Activated naive CD4-positive, alpha-beta T cell treated with anti-CD3 and anti-CD28 coated beads, Interleukin-2, amount 50 U/mL, for 24 hours (primary cell): Measurements from ENCODE around the gene ALDH18A1.

ENCODE experiments used
- H3K27ac Mint-ChIP-seq: one replicate; pipeline ENCODE4 v1.8.0; 2021; ENCODE audit warnings: mild to moderate bottlenecking, mixed read lengths
- H3K27me3 Mint-ChIP-seq: one replicate; pipeline ENCODE4 v1.8.0; 2021; ENCODE audit warnings: mixed read lengths
- H3K36me3 Mint-ChIP-seq: one replicate; pipeline ENCODE4 v1.8.0; 2021; ENCODE audit warnings: mixed read lengths
- H3K4me1 Mint-ChIP-seq: one replicate; pipeline ENCODE4 v1.8.0; 2021; ENCODE audit warnings: mixed read lengths
- H3K4me3 Mint-ChIP-seq: one replicate; pipeline ENCODE4 v1.8.0; 2021; ENCODE audit warnings: mild to moderate bottlenecking, mixed read lengths
- H3K9me3 Mint-ChIP-seq: one replicate; pipeline ENCODE4 v1.8.0; 2021; ENCODE audit warnings: mixed read lengths

Gene ALDH18A1

DNA sequence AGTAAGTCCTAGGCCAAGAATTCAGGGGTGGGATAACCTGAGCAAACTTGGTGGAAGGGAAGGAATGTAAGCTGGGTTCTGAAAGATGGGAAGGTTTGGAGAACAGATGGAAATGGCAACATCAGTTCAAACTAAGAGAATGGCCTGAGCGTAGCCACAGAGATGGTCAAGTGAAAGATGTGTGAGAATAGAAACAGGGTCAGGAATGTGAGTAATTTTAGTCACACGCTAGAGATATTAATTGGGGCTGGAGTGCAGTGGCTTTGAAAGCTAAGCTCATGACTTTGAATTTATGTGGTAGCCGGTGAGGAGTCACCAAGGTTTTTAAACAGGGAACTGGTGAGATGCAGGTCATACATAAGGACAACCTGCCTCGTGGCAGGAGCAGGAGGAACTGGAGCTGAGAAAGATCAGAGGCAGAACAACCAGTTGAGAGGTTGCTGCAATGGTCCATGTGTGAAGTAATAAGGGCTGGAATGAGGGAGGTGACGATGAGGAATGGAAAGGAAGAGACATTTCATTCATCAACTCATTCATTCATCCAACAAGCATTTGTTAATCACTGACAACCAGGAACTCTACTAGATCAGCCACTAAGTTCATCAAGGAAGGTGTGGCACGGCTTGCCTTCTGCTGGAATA is 82.4 kb downstream of the ALDH18A1 start:
- peaks cover 16% of the 10 kb centered on the region for H3K27me3 Mint-ChIP-seq
- no peak overlapping the region for H3K27ac Mint-ChIP-seq
- no peaks in the 10 kb centered on the region for H3K9me3 Mint-ChIP-seq
- no peaks in the 10 kb centered on the region for H3K36me3 Mint-ChIP-seq
- H3K4me1 Mint-ChIP-seq: no peaks in the 10 kb centered on the region
- H3K4me3 Mint-ChIP-seq: no peak overlapping the region

GRCh38 chr10:95573527-95573926 is 83.0 kb downstream of the ALDH18A1 start:
- Mint-ChIP-seq H3K9me3 (no peaks in the 10 kb centered on the region), H3K27me3 (peaks cover 13% of the 10 kb centered on the region), H3K4me1 (no peaks in the 10 kb centered on the region), H3K4me3 (no peak overlapping the region), H3K36me3 (no peaks in the 10 kb centered on the region), H3K27ac (no peak overlapping the region)

DNA sequence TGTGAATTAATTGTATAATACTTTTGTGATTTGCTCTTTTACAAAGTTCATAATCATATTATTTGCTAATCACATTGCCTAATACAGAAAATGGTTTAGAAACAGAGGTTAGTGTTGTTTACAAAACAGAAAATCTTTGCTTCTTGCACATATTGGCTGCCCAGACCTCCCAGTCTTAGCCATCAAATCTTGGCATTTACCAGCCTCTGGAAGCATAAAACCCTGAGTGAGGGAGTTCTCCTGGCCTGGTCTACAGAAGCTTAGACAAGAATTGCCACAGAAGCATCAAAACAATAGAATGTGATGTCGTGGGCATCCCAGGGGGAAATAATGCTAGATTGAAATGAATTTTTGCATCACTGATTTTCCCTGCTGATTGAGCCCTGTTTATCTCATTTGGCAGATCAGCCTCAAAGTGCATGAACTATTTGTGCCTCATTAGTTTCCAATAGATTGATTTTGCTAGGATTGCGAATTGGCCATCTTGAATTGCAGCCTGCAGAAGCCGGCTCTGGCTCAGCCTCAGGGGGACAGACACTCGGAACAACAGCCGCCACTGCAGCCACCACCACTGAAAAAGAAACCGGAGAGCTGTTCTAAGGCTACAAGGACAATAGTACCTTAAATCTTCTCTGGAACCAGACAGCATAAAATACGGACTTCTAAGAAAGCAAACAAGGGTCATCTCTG is 84.2 kb downstream of the ALDH18A1 start:
- H3K27me3 Mint-ChIP-seq: peaks cover 9% of the 10 kb centered on the region
- H3K4me3 Mint-ChIP-seq: no peak overlapping the region
- H3K9me3 Mint-ChIP-seq: no peaks in the 10 kb centered on the region
- H3K4me1 Mint-ChIP-seq: no peaks in the 10 kb centered on the region
- no peak overlapping the region for H3K27ac Mint-ChIP-seq
- no peaks in the 10 kb centered on the region for H3K36me3 Mint-ChIP-seq

DNA sequence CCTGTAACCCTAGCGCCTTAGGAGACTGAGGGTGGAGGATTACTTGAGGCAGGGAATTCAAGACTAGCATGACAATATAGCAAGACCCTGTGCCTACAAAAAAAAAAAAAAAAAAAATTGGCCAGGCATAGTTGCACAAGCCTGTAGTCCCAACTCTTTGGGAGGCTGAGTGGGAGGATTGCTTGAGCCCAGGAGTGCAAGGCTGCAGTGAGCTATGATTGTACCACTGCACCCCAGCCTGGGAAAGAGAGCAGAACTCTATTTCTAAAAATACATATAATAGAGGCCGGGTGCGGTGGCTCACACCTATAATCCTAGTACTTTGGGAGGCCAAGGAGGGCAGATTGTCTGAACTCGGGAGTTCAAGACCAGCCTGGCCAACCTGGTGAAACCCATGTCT is 85.1 kb downstream of the ALDH18A1 start:
- H3K27ac Mint-ChIP-seq: no peak overlapping the region
- no peaks in the 10 kb centered on the region for H3K36me3 Mint-ChIP-seq
- H3K27me3 Mint-ChIP-seq: peaks cover 9% of the 10 kb centered on the region
- no peaks in the 10 kb centered on the region for H3K9me3 Mint-ChIP-seq
- no peaks in the 10 kb centered on the region for H3K4me1 Mint-ChIP-seq
- H3K4me3 Mint-ChIP-seq: no peak overlapping the region

- H3K9me3 Mint-ChIP-seq: no peaks in the 10 kb centered on the region
- H3K4me3 Mint-ChIP-seq: no peak overlapping the region
- H3K27me3 Mint-ChIP-seq: peaks cover 6% of the 10 kb centered on the region
- H3K27ac Mint-ChIP-seq: no peak overlapping the region
- H3K36me3 Mint-ChIP-seq: no peaks in the 10 kb centered on the region
- H3K4me1 Mint-ChIP-seq: no peaks in the 10 kb centered on the region
Observed at GRCh38 chr10:95569368-95569767, 87.1 kb downstream of the ALDH18A1 start.

GRCh38 chr10:95567903-95568630 is 88.4 kb downstream of the ALDH18A1 start:
- H3K4me1 Mint-ChIP-seq: no peaks in the 10 kb centered on the region
- no peak overlapping the region for H3K27ac Mint-ChIP-seq
- no peaks in the 10 kb centered on the region for H3K9me3 Mint-ChIP-seq
- no peak overlapping the region for H3K4me3 Mint-ChIP-seq
- H3K27me3 Mint-ChIP-seq: peaks cover 4% of the 10 kb centered on the region
- H3K36me3 Mint-ChIP-seq: no peaks in the 10 kb centered on the region

- Mint-ChIP-seq H3K36me3 (no peaks in the 10 kb centered on the region), H3K4me1 (peaks cover 4% of the 10 kb centered on the region), H3K9me3 (no peaks in the 10 kb centered on the region), H3K27me3 (peaks cover 1% of the 10 kb centered on the region), H3K27ac (no peak overlapping the region), H3K4me3 (no peak overlapping the region)
Observed at GRCh38 chr10:95566136-95566535, 90.4 kb downstream of the ALDH18A1 start.

DNA sequence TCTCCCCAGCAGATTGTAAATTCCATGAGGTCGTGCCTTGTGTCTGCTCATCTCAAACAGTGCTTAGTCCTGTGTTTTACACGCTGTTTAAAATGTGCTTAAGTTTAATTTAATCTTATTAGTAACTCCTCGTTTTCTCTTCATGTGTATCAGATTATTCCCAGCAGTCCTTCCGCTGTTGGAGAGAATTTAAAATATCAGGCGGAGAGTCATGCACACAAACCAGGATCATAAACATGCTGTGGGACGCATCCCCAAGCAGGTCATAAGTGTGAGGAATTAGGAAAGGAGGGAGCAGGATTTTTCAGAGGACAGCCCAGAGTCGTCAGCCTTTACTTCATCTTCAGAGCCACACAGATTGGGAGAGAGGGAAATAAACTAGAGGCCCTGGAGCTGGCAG is 91.2 kb downstream of the ALDH18A1 start:
- H3K36me3 Mint-ChIP-seq: no peaks in the 10 kb centered on the region
- H3K4me3 Mint-ChIP-seq: no peak overlapping the region
- H3K27me3 Mint-ChIP-seq: peaks cover under 1% of the 10 kb centered on the region
- H3K4me1 Mint-ChIP-seq: peaks cover 9% of the 10 kb centered on the region
- no peak overlapping the region for H3K27ac Mint-ChIP-seq
- no peaks in the 10 kb centered on the region for H3K9me3 Mint-ChIP-seq

GRCh38 chr10:95564291-95564690 is 92.2 kb downstream of the ALDH18A1 start:
- Mint-ChIP-seq H3K36me3 (no peaks in the 10 kb centered on the region), H3K4me1 (peaks cover 17% of the 10 kb centered on the region), H3K27ac (no peak overlapping the region), H3K27me3 (peaks cover 3% of the 10 kb centered on the region), H3K4me3 (no peak overlapping the region), H3K9me3 (no peaks in the 10 kb centered on the region)

DNA sequence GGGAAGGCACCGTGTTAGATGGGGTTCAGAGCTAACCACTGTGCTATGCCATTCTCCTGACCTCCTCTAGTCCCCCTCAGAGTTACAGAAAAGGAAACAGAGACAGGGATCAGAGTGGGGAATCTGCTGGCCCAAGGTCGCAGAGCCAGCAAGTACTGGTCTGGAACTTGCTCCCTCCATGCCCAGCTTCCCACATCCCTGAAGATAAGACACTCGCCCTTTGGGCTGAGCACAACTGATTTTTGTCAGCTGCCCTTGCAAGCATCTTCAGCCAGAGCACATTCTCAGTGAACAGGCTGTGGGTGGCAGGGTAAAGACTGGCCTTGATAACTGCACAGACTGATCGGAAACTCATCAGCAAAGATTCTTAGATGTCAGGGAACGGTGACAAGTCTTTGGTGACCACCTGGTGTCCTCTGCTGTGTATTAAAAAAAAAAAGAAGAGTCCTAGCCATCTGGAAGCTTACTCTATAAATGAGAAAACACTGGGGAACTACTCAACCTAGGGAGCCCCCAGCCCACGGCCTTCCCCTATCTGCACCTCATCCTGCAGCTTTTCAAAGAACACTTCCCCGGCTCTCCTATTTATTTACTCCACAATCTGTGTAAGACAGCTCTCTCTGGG is 94.1 kb downstream of the ALDH18A1 start:
- H3K27ac Mint-ChIP-seq: no peak overlapping the region
- H3K4me3 Mint-ChIP-seq: peak overlapping the region; percentile 40
- no peaks in the 10 kb centered on the region for H3K36me3 Mint-ChIP-seq
- H3K4me1 Mint-ChIP-seq: peaks cover 17% of the 10 kb centered on the region
- no peaks in the 10 kb centered on the region for H3K9me3 Mint-ChIP-seq
- H3K27me3 Mint-ChIP-seq: peaks cover 3% of the 10 kb centered on the region

GRCh38 chr10:95561864-95562177 is 94.7 kb downstream of the ALDH18A1 start:
- H3K4me3 Mint-ChIP-seq: peak overlapping the region; percentile 81
- no peaks in the 10 kb centered on the region for H3K9me3 Mint-ChIP-seq
- peaks cover 3% of the 10 kb centered on the region for H3K27me3 Mint-ChIP-seq
- no peaks in the 10 kb centered on the region for H3K36me3 Mint-ChIP-seq
- H3K4me1 Mint-ChIP-seq: peaks cover 17% of the 10 kb centered on the region
- no peak overlapping the region for H3K27ac Mint-ChIP-seq

DNA sequence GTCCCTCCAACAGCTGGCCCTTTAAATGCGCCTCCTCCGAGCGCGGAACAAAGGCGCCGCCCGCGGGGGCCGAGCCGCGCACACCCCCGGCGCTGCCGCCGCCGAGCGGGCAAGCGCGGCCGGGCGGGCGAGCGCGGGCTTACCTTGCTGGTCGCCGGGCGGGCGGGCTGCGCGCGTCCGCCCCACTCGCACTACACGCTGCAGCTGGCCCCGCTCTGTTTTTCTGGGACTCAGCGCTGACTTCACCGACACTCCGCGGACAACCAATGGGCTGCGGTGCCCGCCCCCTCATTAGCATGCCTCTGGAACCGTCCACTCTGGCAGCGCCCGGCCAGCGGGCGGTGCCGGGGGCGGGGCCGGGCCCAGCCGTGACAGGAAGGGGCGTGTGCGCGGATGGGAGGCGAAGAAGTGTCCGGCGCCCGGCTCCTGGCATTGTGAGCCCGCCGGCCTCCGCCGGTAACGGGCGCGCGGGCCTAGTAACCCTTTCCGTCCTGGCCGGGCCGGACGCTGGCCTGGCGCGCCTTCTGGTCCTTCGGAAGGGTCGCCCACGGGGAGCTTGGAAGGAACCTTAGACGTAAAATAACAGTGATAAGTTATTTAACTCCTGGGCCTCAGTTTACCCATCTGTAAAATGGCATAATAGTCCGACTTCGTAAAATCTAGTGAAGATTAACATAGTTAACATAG is 95.2 kb downstream of the ALDH18A1 start, which contains the start of gene SORBS1:
Gene SORBS1 (minus strand): TSS at position 195 of the 687 bp plus-strand sequence. CDS start 120,236 bp downstream, outside the sequence.
- Mint-ChIP-seq H3K36me3 (no peaks in the 10 kb centered on the region), H3K4me3 (peak within 1 kb of the TSS; percentile 89), H3K4me1 (peaks cover 17% of the 10 kb centered on the region), H3K27me3 (peaks cover 3% of the 10 kb centered on the region), H3K9me3 (no peaks in the 10 kb centered on the region), H3K27ac (no peak within 1 kb of the TSS)

- H3K27ac Mint-ChIP-seq: no peak overlapping the region
- H3K4me3 Mint-ChIP-seq: peak overlapping the region; percentile 89
Observed at GRCh38 chr10:95560278-95561176, 96.0 kb downstream of the ALDH18A1 start.

DNA sequence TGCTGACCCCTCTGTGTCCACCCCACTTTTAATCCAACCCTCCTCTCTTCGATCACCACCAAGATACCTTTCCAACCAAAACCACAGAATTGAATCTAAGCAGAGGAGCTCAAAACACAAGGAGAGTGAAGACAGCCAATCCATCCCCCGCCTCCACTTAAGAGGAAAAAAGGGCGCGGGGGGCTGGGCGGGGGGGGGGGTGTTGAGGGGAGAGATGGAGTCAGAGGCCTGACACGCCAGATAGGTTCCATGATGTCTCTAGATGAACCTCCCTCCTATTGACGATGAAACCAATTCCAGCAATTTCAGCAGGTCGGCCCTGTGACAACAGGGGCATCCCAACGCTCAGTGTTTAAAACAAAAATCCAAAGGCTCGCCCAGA is 96.6 kb downstream of the ALDH18A1 start:
- Mint-ChIP-seq H3K9me3 (no peaks in the 10 kb centered on the region), H3K27me3 (peaks cover 3% of the 10 kb centered on the region), H3K27ac (no peak overlapping the region), H3K4me1 (peaks cover 17% of the 10 kb centered on the region), H3K36me3 (no peaks in the 10 kb centered on the region), H3K4me3 (peak overlapping the region; percentile 89)

More at GRCh38 chr10:95560278-95561176, 96.0 kb downstream of the ALDH18A1 start:
- peaks cover 17% of the 10 kb centered on the region for H3K4me1 Mint-ChIP-seq
- H3K27me3 Mint-ChIP-seq: peaks cover 3% of the 10 kb centered on the region
- no peaks in the 10 kb centered on the region for H3K36me3 Mint-ChIP-seq
- no peaks in the 10 kb centered on the region for H3K9me3 Mint-ChIP-seq
